GM23338 (cell line): ENCODE results near the gene CKM. TPM values are rescaled to one million over a fixed set of nuclear protein-coding genes. Genes with fewer than 3 reads are reported as not detected.

Source experiments
- ATAC-seq: fragments of 200-7000 bp; cut with Tn5 transposase; 3 replicates; pipeline ENCODE4 v1.9.1; 2020
- DNase-seq: peaks from one replicate; pipeline ENCODE4 v3.0.0-alpha.2; 2015; ENCODE audit warnings: low spot score
- H2AFZ ChIP-seq: fragments of 200-600 bp; sonication (generic); 2 replicates; pipeline ENCODE4 v1.8.0; 2016; ENCODE audit warnings: antibody characterized with exemption, mild to moderate bottlenecking, moderate library complexity
- H3F3A ChIP-seq: fragments of 200-600 bp; sonication (generic); replicated peaks from 2 replicates; pipeline ENCODE4 v1.8.0; 2017; ENCODE audit warnings: antibody characterized with exemption, mixed run types, low read depth
- H3K27ac ChIP-seq: fragments of 200-600 bp; sonication (generic); 2 replicates; pipeline ENCODE4 v1.6.1; 2016; ENCODE audit warnings: low read depth
- H3K27me3 ChIP-seq: fragments of 200-600 bp; sonication (generic); 2 replicates; pipeline ENCODE4 v1.8.0; 2016; ENCODE audit warnings: mild to moderate bottlenecking, mixed run types, moderate library complexity; ENCODE audit not compliant: insufficient read depth
- H3K36me3 ChIP-seq: fragments of 200-600 bp; sonication (generic); 2 replicates; pipeline ENCODE4 v1.8.0; 2016; ENCODE audit warnings: mild to moderate bottlenecking; ENCODE audit not compliant: insufficient read depth
- H3K4me1 ChIP-seq: fragments of 200-600 bp; sonication (generic); 2 replicates; pipeline ENCODE4 v1.8.0; 2016; ENCODE audit warnings: mild to moderate bottlenecking, moderate library complexity; ENCODE audit not compliant: insufficient read depth
- H3K4me2 ChIP-seq: fragments of 200-600 bp; sonication (generic); 2 replicates; pipeline ENCODE4 v1.7.1; 2017; ENCODE audit warnings: mixed run types
- H3K4me3 ChIP-seq: fragments of 200-600 bp; sonication (generic); 2 replicates; pipeline ENCODE4 v1.6.1; 2016; ENCODE audit warnings: mixed run types
- H3K79me2 ChIP-seq: fragments of 200-600 bp; sonication (generic); replicated peaks from 2 replicates; pipeline ENCODE4 v1.8.0; 2017; ENCODE audit warnings: mild to moderate bottlenecking; ENCODE audit not compliant: insufficient read depth
- H3K9me2 ChIP-seq: fragments of 200-600 bp; sonication (generic); 2 replicates; pipeline ENCODE4 v1.8.0; 2017; ENCODE audit not compliant: insufficient read depth
- H4K20me1 ChIP-seq: fragments of 200-600 bp; sonication (generic); replicated peaks from 2 replicates; pipeline ENCODE4 v1.8.0; 2017; ENCODE audit warnings: mild to moderate bottlenecking; ENCODE audit not compliant: insufficient read depth
- H3K27ac Mint-ChIP-seq: 2 replicates; pipeline ENCODE4 v1.8.0; 2020; ENCODE audit warnings: inconsistent platforms, mild to moderate bottlenecking, moderate library complexity, mixed read lengths
- H3K27me3 Mint-ChIP-seq: 3 replicates; pipeline ENCODE4 v1.8.0; 2022; ENCODE audit warnings: low read depth, mild to moderate bottlenecking, moderate library complexity, mixed read lengths, inconsistent platforms; ENCODE audit not compliant: insufficient read depth, poor library complexity
- H3K36me3 Mint-ChIP-seq: 3 replicates; pipeline ENCODE4 v1.8.0; 2021; ENCODE audit warnings: low read depth, mild to moderate bottlenecking, inconsistent platforms, moderate library complexity, mixed read lengths
- H3K4me1 Mint-ChIP-seq: 3 replicates; pipeline ENCODE4 v1.8.0; 2020; ENCODE audit warnings: mild to moderate bottlenecking, inconsistent platforms, mixed read lengths
- H3K4me3 Mint-ChIP-seq: 3 replicates; pipeline ENCODE4 v1.8.0; 2021; ENCODE audit warnings: moderate library complexity, mild to moderate bottlenecking, inconsistent platforms, mixed read lengths
- H3K9me3 Mint-ChIP-seq: 3 replicates; pipeline ENCODE4 v1.8.0; 2020; ENCODE audit warnings: moderate library complexity, mild to moderate bottlenecking, inconsistent platforms, mixed read lengths
- CREB1 ChIP-seq: fragments of 250-450 bp; sonication (Bioruptor Pico); IDR thresholded peaks from 2 replicates; pipeline ENCODE4 v1.5.0; 2020; ENCODE audit warnings: low read depth, mild to moderate bottlenecking, moderate library complexity
- EZH2 ChIP-seq: fragments of 200-600 bp; sonication (generic); IDR thresholded peaks from one replicate; pipeline ENCODE4 v1.8.0; 2017; ENCODE audit warnings: antibody characterized with exemption, mild to moderate bottlenecking, low read depth; ENCODE audit not compliant: unreplicated experiment
- EZH2phosphoT487 ChIP-seq: fragments of 200-600 bp; sonication (generic); IDR thresholded peaks from one replicate; pipeline ENCODE4 v1.8.1; 2018; ENCODE audit warnings: antibody characterized with exemption; ENCODE audit not compliant: unreplicated experiment
- JUNB ChIP-seq: IDR thresholded peaks from one replicate; pipeline ENCODE4 v1.6.1; 2016; ENCODE audit warnings: antibody characterized with exemption; ENCODE audit not compliant: unreplicated experiment
- NANOG ChIP-seq: IDR thresholded peaks from 2 replicates; pipeline ENCODE4 v1.6.1; 2016; ENCODE audit warnings: antibody characterized with exemption, borderline replicate concordance
- POLR2AphosphoS5 ChIP-seq: IDR thresholded peaks from 2 replicates; pipeline ENCODE4 v1.6.1; 2016; ENCODE audit warnings: antibody characterized with exemption, low read depth
- STAT1 ChIP-seq: IDR thresholded peaks from one replicate; pipeline ENCODE4 v1.6.1; 2016; ENCODE audit warnings: antibody characterized with exemption; ENCODE audit not compliant: unreplicated experiment
- ZNF114 ChIP-seq: fragments of 250-450 bp; sonication (Bioruptor Pico); IDR thresholded peaks from 2 replicates; pipeline ENCODE4 v1.5.0; 2020; ENCODE audit warnings: mild to moderate bottlenecking, moderate library complexity
- ZNF331 ChIP-seq: fragments of 250-450 bp; sonication (Bioruptor Pico); IDR thresholded peaks from 2 replicates; pipeline ENCODE4 v1.5.0; 2020; ENCODE audit warnings: low read depth, mild to moderate bottlenecking, moderate library complexity
- polyA plus RNA-seq: library from polyadenylated mRNA; unstranded; fragments of >200 nt; fragmentation: Nextera tagmentation; extraction: Ambion mirVana; gene quantifications from 2 replicates; pipeline ENCODE4 v1.2.1, GENCODE V29; 2016
- total RNA-seq: library from RNA; depleted of rRNA; stranded (reverse); fragments of >200 nt; shearing (Covaris generic); gene quantifications from 2 replicates; pipeline ENCODE4 v1.2.3, GENCODE V29; 2014
- TF ChIP-seq, protein P1 (sequence below), 2 experiments: fragments of 200-600 bp in 1 of 2; sonication (generic) in 1 of 2; conservative IDR thresholded peaks; 2 replicates each; pipeline versions ENCODE4 v1.5.1 to v1.6.1; 2016 to 2017; ENCODE audit warnings: antibody characterized with exemption in 2 of 2, low read depth in 2 of 2, mild to moderate bottlenecking in 2 of 2, moderate library complexity in 1 of 2
- TF ChIP-seq, protein P2 (sequence below): IDR thresholded peaks from one replicate; pipeline ENCODE4 v1.6.1; 2018; ENCODE audit warnings: antibody characterized with exemption; ENCODE audit not compliant: unreplicated experiment
- TF ChIP-seq, protein P3 (sequence below): IDR thresholded peaks from 2 replicates; pipeline ENCODE4 v1.6.1; 2016; ENCODE audit warnings: antibody characterized with exemption
- TF ChIP-seq, protein P4 (sequence below): fragments of 250-450 bp; sonication (Bioruptor Pico); IDR thresholded peaks from 2 replicates; pipeline ENCODE4 v1.5.0; 2020; ENCODE audit warnings: mild to moderate bottlenecking, moderate library complexity

CKM gene
- total and polyA plus RNA-seq, 2 experiments from 2014 or later, result not detected

DNA sequence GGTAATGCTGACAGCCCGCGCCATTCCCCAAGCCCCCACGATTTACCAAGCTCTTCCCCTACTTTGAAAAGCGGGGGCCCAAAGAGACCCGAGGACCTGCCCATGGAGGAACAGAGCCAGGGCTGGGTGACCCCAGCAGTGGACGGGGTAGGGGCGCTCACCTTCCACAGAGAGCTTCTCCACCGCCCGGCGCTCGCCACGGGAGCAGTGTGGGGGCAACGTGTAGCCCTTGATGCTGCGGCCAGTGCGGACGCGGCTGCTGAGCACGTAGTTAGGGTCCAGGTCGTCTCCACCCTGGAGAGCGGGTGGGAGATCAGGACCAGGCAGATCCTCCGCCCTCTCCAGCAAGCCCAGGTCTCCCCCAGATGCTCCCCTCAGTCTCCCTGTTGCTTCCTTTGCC, 7.4 kb downstream of the CKM start:
- Histone ChIP-seq H3K4me3 (no peak overlapping the region), H3K36me3 (no peaks in the 10 kb centered on the region), H3K79me2 (no peaks in the 10 kb centered on the region), H4K20me1 (no peaks in the 10 kb centered on the region), H3F3A (no peaks in the 10 kb centered on the region), H3K4me2 (no peak overlapping the region), H3K9me2 (no peaks in the 10 kb centered on the region), H2AFZ (no peak overlapping the region), H3K27me3 (peaks cover 44% of the 10 kb centered on the region), H3K27ac (no peak overlapping the region), H3K4me1 (no peaks in the 10 kb centered on the region)
- H3K27me3 Mint-ChIP-seq, result peaks cover 39% of the 10 kb centered on the region
- DNase-seq, result no peak
- no peaks in the 10 kb centered on the region for H3K9me3 Mint-ChIP-seq
- no peaks in the 10 kb centered on the region for H3K36me3 Mint-ChIP-seq
- no peak overlapping the region for H3K4me3 Mint-ChIP-seq
- peak; percentile 22; the same call in 2 of the 3 replicates for ATAC-seq
- no peak overlapping the region for H3K27ac Mint-ChIP-seq
- no peaks in the 10 kb centered on the region; the same call in 2 of the 3 replicates for H3K4me1 Mint-ChIP-seq
- TF ChIP-seq, protein P1, sequence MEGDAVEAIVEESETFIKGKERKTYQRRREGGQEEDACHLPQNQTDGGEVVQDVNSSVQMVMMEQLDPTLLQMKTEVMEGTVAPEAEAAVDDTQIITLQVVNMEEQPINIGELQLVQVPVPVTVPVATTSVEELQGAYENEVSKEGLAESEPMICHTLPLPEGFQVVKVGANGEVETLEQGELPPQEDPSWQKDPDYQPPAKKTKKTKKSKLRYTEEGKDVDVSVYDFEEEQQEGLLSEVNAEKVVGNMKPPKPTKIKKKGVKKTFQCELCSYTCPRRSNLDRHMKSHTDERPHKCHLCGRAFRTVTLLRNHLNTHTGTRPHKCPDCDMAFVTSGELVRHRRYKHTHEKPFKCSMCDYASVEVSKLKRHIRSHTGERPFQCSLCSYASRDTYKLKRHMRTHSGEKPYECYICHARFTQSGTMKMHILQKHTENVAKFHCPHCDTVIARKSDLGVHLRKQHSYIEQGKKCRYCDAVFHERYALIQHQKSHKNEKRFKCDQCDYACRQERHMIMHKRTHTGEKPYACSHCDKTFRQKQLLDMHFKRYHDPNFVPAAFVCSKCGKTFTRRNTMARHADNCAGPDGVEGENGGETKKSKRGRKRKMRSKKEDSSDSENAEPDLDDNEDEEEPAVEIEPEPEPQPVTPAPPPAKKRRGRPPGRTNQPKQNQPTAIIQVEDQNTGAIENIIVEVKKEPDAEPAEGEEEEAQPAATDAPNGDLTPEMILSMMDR (conservative IDR thresholded peaks at IDR 0.05; ENCODE audit: low read depth in 2 of 2), result no peak
- TF ChIP-seq ZNF331 (no peak), EZH2phosphoT487 (no peak), EZH2 (no peak), CREB1 (CRISPR knock-in tag) (no peak), ZNF114 (CRISPR knock-in tag) (no peak), JUNB (no peak), STAT1 (no peak), NANOG (no peak), POLR2AphosphoS5 (no peak)
- TF ChIP-seq, protein P2, sequence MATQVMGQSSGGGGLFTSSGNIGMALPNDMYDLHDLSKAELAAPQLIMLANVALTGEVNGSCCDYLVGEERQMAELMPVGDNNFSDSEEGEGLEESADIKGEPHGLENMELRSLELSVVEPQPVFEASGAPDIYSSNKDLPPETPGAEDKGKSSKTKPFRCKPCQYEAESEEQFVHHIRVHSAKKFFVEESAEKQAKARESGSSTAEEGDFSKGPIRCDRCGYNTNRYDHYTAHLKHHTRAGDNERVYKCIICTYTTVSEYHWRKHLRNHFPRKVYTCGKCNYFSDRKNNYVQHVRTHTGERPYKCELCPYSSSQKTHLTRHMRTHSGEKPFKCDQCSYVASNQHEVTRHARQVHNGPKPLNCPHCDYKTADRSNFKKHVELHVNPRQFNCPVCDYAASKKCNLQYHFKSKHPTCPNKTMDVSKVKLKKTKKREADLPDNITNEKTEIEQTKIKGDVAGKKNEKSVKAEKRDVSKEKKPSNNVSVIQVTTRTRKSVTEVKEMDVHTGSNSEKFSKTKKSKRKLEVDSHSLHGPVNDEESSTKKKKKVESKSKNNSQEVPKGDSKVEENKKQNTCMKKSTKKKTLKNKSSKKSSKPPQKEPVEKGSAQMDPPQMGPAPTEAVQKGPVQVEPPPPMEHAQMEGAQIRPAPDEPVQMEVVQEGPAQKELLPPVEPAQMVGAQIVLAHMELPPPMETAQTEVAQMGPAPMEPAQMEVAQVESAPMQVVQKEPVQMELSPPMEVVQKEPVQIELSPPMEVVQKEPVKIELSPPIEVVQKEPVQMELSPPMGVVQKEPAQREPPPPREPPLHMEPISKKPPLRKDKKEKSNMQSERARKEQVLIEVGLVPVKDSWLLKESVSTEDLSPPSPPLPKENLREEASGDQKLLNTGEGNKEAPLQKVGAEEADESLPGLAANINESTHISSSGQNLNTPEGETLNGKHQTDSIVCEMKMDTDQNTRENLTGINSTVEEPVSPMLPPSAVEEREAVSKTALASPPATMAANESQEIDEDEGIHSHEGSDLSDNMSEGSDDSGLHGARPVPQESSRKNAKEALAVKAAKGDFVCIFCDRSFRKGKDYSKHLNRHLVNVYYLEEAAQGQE, result no peak
- TF ChIP-seq, protein P3, sequence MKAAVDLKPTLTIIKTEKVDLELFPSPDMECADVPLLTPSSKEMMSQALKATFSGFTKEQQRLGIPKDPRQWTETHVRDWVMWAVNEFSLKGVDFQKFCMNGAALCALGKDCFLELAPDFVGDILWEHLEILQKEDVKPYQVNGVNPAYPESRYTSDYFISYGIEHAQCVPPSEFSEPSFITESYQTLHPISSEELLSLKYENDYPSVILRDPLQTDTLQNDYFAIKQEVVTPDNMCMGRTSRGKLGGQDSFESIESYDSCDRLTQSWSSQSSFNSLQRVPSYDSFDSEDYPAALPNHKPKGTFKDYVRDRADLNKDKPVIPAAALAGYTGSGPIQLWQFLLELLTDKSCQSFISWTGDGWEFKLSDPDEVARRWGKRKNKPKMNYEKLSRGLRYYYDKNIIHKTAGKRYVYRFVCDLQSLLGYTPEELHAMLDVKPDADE, result no peak
- TF ChIP-seq, protein P4, sequence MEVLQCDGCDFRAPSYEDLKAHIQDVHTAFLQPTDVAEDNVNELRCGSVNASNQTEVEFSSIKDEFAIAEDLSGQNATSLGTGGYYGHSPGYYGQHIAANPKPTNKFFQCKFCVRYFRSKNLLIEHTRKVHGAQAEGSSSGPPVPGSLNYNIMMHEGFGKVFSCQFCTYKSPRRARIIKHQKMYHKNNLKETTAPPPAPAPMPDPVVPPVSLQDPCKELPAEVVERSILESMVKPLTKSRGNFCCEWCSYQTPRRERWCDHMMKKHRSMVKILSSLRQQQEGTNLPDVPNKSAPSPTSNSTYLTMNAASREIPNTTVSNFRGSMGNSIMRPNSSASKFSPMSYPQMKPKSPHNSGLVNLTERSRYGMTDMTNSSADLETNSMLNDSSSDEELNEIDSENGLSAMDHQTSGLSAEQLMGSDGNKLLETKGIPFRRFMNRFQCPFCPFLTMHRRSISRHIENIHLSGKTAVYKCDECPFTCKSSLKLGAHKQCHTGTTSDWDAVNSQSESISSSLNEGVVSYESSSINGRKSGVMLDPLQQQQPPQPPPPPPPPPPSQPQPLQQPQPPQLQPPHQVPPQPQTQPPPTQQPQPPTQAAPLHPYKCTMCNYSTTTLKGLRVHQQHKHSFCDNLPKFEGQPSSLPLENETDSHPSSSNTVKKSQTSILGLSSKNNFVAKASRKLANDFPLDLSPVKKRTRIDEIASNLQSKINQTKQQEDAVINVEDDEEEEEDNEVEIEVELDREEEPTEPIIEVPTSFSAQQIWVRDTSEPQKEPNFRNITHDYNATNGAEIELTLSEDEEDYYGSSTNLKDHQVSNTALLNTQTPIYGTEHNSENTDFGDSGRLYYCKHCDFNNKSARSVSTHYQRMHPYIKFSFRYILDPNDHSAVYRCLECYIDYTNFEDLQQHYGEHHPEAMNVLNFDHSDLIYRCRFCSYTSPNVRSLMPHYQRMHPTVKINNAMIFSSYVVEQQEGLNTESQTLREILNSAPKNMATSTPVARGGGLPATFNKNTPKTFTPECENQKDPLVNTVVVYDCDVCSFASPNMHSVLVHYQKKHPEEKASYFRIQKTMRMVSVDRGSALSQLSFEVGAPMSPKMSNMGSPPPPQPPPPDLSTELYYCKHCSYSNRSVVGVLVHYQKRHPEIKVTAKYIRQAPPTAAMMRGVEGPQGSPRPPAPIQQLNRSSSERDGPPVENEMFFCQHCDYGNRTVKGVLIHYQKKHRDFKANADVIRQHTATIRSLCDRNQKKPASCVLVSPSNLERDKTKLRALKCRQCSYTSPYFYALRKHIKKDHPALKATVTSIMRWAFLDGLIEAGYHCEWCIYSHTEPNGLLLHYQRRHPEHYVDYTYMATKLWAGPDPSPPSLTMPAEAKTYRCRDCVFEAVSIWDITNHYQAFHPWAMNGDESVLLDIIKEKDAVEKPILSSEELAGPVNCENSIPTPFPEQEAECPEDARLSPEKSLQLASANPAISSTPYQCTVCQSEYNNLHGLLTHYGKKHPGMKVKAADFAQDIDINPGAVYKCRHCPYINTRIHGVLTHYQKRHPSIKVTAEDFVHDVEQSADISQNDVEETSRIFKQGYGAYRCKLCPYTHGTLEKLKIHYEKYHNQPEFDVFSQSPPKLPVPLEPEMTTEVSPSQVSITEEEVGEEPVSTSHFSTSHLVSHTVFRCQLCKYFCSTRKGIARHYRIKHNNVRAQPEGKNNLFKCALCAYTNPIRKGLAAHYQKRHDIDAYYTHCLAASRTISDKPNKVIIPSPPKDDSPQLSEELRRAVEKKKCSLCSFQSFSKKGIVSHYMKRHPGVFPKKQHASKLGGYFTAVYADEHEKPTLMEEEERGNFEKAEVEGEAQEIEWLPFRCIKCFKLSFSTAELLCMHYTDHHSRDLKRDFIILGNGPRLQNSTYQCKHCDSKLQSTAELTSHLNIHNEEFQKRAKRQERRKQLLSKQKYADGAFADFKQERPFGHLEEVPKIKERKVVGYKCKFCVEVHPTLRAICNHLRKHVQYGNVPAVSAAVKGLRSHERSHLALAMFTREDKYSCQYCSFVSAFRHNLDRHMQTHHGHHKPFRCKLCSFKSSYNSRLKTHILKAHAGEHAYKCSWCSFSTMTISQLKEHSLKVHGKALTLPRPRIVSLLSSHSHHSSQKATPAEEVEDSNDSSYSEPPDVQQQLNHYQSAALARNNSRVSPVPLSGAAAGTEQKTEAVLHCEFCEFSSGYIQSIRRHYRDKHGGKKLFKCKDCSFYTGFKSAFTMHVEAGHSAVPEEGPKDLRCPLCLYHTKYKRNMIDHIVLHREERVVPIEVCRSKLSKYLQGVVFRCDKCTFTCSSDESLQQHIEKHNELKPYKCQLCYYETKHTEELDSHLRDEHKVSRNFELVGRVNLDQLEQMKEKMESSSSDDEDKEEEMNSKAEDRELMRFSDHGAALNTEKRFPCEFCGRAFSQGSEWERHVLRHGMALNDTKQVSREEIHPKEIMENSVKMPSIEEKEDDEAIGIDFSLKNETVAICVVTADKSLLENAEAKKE (CRISPR knock-in tag), result no peak
